ENCODE results near the gene RAVER1. TPM values are rescaled to one million over a fixed set of nuclear protein-coding genes. Genes with fewer than 3 reads are reported as not detected.

RAVER1 gene
- total RNA-seq, 1 experiment from 2014 or later, result 36.1 TPM

GRCh38 chr19:10318807-10319682 lies 14.3 kb downstream of the RAVER1 start:
- CTCF ChIA-PET, result no interaction called here
- H3K9me3 Mint-ChIP-seq (ENCODE audit: unreplicated experiment), result no peaks in the 10 kb centered on the region

GRCh38 chr19:10317857-10318462 lies 15.4 kb downstream of the RAVER1 start:
- H3K4me3 Mint-ChIP-seq (ENCODE audit: unreplicated experiment), result no peak overlapping the region
- no peak overlapping the region for H3K27ac Mint-ChIP-seq (ENCODE audit: low read depth, unreplicated experiment)
- BruUV-seq (replicated peaks), result no TSS peak
- CTCF ChIA-PET, result interaction anchor here (1.1 to 1.2 kb wide), 2 partner anchors 70 to 71 kb away, joined by 3 to 4 read pairs; no protein-coding TSS in a partner anchor
- intact Hi-C loops (cut with micrococcal nuclease), result no loop called here
- H3K36me3 Mint-ChIP-seq (ENCODE audit: insufficient read depth, unreplicated experiment), result peaks cover 59% of the 10 kb centered on the region
- POLR2A ChIA-PET, result interaction anchor here (0.9 to 1.3 kb wide), 3 partner anchors 15 to 26 kb away, joined by 3 to 5 read pairs (median 4); partner anchors contain the start of gene RAVER1
- H3K27me3 Mint-ChIP-seq (ENCODE audit: insufficient read depth, unreplicated experiment), result no peaks in the 10 kb centered on the region
- no peak for TF ChIP-seq CTCF (IDR thresholded peaks at IDR 0.05; ENCODE audit: unreplicated experiment)
- no peak for DNase-seq (ENCODE audit: unreplicated experiment)
- peaks cover 18% of the 10 kb centered on the region for H3K4me1 Mint-ChIP-seq (ENCODE audit: insufficient read depth, unreplicated experiment)
- no peaks in the 10 kb centered on the region for H3K9me3 Mint-ChIP-seq (ENCODE audit: unreplicated experiment)

More at GRCh38 chr19:10318807-10319682, 14.3 kb downstream of the RAVER1 start:
- intact Hi-C loops (cut with micrococcal nuclease), result no loop called here
- H3K27ac Mint-ChIP-seq (ENCODE audit: low read depth, unreplicated experiment), result no peak overlapping the region
- peaks cover 64% of the 10 kb centered on the region for H3K36me3 Mint-ChIP-seq (ENCODE audit: insufficient read depth, unreplicated experiment)
- no peak for DNase-seq (ENCODE audit: unreplicated experiment)
- no peak overlapping the region for H3K4me3 Mint-ChIP-seq (ENCODE audit: unreplicated experiment)
- no peak for TF ChIP-seq CTCF (IDR thresholded peaks at IDR 0.05; ENCODE audit: unreplicated experiment)
- POLR2A ChIA-PET, result interaction anchor here (0.9 to 1.3 kb wide), 3 partner anchors 14 to 27 kb away, joined by 3 to 5 read pairs (median 4); partner anchors contain the start of gene RAVER1
- H3K4me1 Mint-ChIP-seq (ENCODE audit: insufficient read depth, unreplicated experiment), result peaks cover 18% of the 10 kb centered on the region
- BruUV-seq (replicated peaks), result no TSS peak
- H3K27me3 Mint-ChIP-seq (ENCODE audit: insufficient read depth, unreplicated experiment), result no peaks in the 10 kb centered on the region

- Mint-ChIP-seq H3K4me3 (ENCODE audit: unreplicated experiment) (no peak overlapping the region), H3K4me1 (ENCODE audit: insufficient read depth, unreplicated experiment) (peaks cover 18% of the 10 kb centered on the region), H3K27me3 (ENCODE audit: insufficient read depth, unreplicated experiment) (no peaks in the 10 kb centered on the region), H3K36me3 (ENCODE audit: insufficient read depth, unreplicated experiment) (peaks cover 62% of the 10 kb centered on the region), H3K9me3 (ENCODE audit: unreplicated experiment) (no peaks in the 10 kb centered on the region), H3K27ac (ENCODE audit: low read depth, unreplicated experiment) (peak overlapping the region; percentile 90)
- no peak for DNase-seq (ENCODE audit: unreplicated experiment)
- POLR2A ChIA-PET, result interaction anchor here (0.9 kb wide), 1 partner anchor 17 kb away, joined by 5 read pairs; no protein-coding TSS in a partner anchor
- intact Hi-C loops (cut with micrococcal nuclease), result no loop called here
- CTCF ChIA-PET, result interaction anchor here (1.1 to 1.2 kb wide), 2 partner anchors 70 to 71 kb away, joined by 3 to 4 read pairs; no protein-coding TSS in a partner anchor
- BruUV-seq (replicated peaks), result no TSS peak
- no peak for TF ChIP-seq CTCF (IDR thresholded peaks at IDR 0.05; ENCODE audit: unreplicated experiment)
These were observed 16.1 kb downstream of the RAVER1 start for GRCh38 chr19:10317045-10317856.

Data from MCF 10A (cell line).